Measurements from ENCODE around the gene DNAJC22.
"Not testable (repeated sequence)": the region's sequence is repeated elsewhere in the genome, so short reads cannot be mapped to it uniquely, and the experiment has no call there.

DNAJC22 gene

DNA sequence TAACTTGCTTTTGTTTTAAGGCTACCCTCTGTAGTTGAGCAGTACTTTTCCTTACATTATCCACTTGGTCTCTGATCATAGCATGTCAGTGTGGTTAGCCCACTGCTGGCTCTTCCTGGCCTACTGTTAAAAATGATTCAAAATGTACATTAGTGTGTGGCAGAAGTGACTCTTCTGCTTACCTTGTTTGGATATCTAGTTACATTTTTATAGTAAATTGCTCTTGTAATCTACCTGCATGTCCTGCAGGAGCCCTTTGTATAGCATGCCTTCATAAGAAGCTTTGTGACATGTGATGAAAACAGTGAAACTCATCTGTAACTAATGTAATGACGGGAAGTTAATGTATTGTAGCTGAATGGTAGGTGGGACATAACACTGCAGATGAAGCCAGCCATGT lies 28.7 kb downstream of the DNAJC22 start:
- DNase-seq, result no peak

DNA sequence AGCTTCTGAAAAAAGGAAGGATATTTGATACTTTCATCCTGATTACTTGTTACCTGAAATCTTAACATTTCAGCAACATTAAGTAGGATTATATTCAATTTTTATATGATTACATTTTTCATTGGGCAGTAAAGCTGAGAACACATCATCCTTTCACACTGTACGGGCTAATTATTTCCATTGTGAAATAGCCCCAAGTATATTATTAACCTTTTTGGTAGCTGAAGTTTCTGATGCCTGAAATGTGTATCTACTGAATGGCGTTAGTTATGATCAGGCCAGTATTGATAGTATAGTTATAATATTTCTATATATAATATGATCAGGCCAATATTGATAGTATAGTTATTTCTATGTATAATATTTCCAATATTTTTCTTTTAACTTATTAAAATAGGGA lies 30.7 kb downstream of the DNAJC22 start:
- no peak for DNase-seq

DNA sequence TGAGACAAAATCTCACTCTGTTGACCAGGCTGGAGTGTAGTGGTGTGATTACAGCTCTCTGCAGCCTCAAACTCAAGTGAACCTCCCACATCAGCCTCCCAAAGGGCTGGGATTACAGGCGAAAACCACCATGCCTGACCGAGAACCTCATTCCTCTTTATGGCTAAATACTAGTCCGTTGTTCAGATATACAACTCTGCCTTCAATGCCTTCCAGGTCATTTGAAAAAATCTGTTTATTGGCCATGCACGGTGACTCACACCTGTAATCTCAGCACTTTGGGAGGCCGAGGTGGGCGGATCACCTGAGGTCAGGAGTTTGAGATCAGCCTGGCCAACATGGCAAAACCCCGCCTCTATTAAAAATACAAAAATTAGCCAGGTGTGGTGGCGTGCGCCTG lies 33.5 kb downstream of the DNAJC22 start:
- DNase-seq, result not testable (repeated sequence)

DNA sequence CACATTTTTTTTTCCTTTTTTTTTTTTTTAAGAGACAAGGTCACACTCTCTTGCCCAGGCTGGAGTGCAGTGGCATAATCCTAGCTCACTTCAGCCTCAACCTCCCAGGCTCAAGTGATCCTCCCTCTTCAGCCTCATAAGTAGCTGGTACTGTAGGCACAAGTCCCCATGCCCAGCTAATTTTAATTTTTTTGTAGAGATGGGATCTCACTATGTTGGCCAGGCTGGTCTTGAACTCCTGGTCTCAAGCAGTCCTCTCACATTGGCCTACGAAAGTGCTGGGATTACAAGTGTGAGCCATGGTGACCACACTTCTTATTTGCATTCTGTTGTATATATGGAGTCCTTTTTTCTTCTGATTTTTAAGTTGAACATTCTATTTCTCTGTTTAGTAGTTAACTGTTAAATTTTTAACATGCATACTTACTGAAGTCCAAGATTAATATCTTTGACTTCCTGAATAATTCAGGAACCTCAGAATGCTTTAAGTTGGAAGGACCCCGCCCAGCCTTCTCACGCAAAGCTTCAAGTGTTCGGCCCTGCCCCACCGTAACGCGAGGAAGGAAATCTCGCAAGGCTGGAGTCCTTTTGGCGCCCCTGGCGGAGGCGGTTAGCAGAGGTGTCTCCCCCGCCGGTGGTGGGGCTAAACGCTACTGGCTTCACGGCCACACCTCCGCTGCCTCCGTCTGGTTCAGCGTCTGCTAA lies 42.1 kb downstream of the DNAJC22 start:
- DNase-seq, result peak; percentile 49

DNA sequence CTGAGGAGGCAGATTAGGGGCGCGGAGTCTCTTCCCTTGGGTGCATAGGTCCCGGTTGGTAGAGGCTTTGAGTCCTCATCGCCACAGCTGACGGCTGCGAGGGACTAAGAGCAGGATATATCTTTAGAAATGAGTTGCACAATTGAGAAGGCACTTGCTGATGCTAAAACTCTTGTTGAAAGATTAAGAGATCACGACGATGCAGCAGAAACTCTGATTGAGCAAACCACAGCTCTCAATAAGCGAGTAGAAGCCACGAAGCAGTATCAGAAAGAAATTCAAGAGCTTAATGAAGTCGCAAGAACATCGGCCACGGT lies 42.7 kb downstream of the DNAJC22 start:
- no peak for DNase-seq

- no peak for DNase-seq
Measured at GRCh38 chr12:49397000-49397399, 50.3 kb downstream of the DNAJC22 start.

DNA sequence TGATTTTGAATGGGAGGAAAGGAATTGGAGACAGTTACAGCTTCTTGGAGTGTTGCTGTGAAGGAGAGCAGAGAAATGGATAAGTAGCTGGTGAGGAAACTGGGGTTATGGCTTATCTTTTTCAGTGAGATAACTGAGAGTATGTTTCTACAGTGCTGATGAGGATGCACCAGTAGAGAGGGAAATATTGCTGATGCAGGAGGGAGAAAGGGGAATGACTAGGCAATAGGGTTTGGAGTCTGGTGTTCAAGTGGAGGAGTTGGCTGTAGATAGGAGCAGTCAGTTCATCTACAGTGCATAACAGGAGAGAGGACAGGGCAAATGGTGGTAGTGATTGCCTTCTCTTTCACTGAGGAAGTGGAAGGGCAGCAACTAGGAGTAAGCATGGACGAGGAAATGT lies 53.6 kb downstream of the DNAJC22 start:
- no peak for DNase-seq

Data from stimulated activated CD4-positive, alpha-beta T cell treated with anti-CD3 and anti-CD28 coated beads, Interleukin-4, amount 100 ng/mL, for 24 hours (primary cell).